ENCODE data around the gene HSPA6. TPM values are rescaled to one million over a fixed set of nuclear protein-coding genes. Genes with fewer than 3 reads are reported as not detected.
"Not testable (repeated sequence)": the region's sequence is repeated elsewhere in the genome, so short reads cannot be mapped to it uniquely, and the experiment has no call there.

Gene HSPA6
- total and polyA plus RNA-seq, 12 donors = 0.13 to 5.6 (median 0.67) TPM

DNA sequence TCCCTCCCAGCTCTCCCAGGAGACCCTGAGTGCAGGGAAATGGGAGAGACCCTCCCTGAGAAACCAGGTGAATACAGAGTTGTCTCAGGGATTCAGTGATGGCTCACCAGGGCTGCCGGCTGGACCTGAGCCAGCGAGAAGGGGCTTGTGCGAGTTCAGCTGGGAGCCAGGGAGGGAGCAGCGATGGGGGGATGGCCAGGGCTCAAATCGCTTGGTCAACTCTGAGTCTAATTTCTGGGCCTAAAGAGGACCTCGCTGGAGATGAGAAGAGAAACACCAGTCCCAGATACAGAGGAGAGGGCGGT, 12.6 kb upstream of the HSPA6 start:
- Histone ChIP-seq H3K9me3 (no peaks in the 10 kb centered on the region), H3K4me3 (no peak overlapping the region), H3K36me3 (peaks cover 0 to 42% (median 0%) of the 10 kb centered on the region in 9 donors), H3K27ac (no peak overlapping the region), H3K4me1 (peaks cover 0 to 29% (median 0%) of the 10 kb centered on the region in 9 donors), H3K27me3 (peaks cover 0 to 16% (median 0%) of the 10 kb centered on the region in 7 donors)
- TF ChIP-seq, protein P1, sequence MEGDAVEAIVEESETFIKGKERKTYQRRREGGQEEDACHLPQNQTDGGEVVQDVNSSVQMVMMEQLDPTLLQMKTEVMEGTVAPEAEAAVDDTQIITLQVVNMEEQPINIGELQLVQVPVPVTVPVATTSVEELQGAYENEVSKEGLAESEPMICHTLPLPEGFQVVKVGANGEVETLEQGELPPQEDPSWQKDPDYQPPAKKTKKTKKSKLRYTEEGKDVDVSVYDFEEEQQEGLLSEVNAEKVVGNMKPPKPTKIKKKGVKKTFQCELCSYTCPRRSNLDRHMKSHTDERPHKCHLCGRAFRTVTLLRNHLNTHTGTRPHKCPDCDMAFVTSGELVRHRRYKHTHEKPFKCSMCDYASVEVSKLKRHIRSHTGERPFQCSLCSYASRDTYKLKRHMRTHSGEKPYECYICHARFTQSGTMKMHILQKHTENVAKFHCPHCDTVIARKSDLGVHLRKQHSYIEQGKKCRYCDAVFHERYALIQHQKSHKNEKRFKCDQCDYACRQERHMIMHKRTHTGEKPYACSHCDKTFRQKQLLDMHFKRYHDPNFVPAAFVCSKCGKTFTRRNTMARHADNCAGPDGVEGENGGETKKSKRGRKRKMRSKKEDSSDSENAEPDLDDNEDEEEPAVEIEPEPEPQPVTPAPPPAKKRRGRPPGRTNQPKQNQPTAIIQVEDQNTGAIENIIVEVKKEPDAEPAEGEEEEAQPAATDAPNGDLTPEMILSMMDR (IDR thresholded peaks at IDR 0.05) = no peak
- WGBS, 2 donors = 84 to 87% methylated on average over 7 of the region's 7 CpGs
- intact Hi-C loops (cut with DNase I) = no loop called here
- ATAC-seq (no peak), DNase-seq (no peak)

DNA sequence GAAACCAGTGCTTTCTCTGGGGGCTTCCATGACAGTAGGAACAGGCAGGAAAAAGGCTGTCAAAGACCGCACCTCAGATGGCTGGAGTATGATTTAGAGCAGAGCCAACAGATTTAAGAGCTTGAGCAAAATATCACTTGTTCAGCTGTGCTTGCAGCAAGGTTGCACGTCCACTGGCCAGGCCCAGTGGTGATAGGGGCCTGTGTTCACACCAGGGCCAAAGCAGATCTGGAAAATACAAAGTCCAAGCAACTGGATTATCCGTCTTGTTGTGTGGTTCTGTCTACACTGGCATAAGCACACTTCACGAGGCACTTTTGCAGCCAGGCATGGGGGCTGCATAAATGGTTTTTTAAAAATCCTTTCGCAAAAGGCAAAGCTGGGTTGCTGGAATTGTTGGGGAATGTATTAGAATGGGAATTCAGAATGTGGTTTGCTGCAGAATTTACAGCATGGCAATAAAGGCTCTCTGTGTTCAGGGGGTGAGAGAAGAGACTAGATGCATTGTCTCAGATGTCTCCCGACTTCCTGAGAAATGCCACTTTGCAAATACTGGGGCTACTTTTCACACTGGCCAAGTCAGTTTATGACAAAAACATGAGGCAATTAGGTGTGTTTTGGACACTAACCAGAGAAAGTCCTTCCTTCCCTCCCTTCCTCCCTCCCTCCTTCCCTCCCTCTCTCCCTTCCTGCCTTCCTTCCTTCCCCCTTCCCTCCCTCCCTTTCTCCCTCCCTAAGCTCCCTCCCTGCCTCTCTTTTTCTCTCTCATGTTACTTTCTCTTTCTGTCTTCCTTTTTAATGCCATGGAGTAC, 11.5 kb upstream of the HSPA6 start:
- Histone ChIP-seq H3K36me3 (peaks cover 0 to 39% (median 0%) of the 10 kb centered on the region in 9 donors), H3K4me1 (peaks cover 0 to 29% (median 0%) of the 10 kb centered on the region in 9 donors)
- H3K4me3 ChIP-seq; H3K9me3 ChIP-seq; DNase-seq; H3K27ac ChIP-seq; H3K27me3 ChIP-seq; intact Hi-C loops (cut with DNase I): not testable (repeated sequence)
- 89 to 90% methylated on average over 5 to 6 of the region's 6 CpGs for WGBS, 2 donors
- peak in 2 of 8 donors; percentile 32 to 47 for ATAC-seq

DNA sequence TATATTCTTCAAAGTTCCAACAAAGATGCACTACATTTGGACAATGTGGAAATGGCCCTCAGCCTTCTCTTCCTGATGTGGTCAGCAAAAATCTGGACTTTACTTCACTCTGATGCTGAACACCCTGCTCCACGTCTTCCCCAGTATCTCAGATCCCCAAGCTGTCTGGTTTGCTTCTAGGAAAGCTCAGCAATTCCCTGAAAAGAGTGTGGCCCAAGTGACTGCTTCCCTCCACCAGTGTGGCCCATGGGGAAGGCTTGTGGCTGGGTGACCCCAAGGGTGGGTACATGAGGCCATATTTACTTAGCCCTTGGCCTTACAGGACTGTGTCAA, 10.9 kb upstream of the HSPA6 start:
- WGBS, 2 donors = 30 to 60% methylated on average over 1 of the region's 1 CpG

DNA sequence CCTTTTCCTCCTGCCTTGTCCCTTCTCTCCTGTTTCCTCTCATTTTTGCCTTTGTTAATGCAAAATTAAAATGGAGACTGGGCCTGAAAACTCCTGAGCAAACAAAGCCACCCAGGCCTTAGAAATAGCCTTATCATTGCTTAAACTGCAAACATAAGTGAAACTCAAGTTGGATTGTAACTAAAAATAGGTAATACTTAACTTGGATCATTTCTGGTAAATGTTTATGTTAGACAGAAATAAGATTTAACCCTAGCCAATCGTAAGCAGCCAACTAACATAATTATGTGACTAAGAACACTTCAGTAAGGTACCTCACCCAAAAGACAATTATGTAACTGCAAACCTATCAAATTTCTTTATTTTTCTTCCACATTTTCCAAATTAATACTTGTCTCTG, 10.4 kb upstream of the HSPA6 start:
- Histone ChIP-seq H3K27ac (peak overlapping the region in 3 of 10 donors; percentile 36 to 61 (median 55)), H3K4me1 (peaks cover 0 to 23% (median 0%) of the 10 kb centered on the region in 9 donors), H3K36me3 (peaks cover 0 to 45% (median 0%) of the 10 kb centered on the region in 9 donors)
- H3K4me3 ChIP-seq; H3K9me3 ChIP-seq; ATAC-seq; intact Hi-C loops (cut with DNase I); H3K27me3 ChIP-seq; DNase-seq: not testable (repeated sequence)
- 89% methylated on average over 1 of the region's 1 CpG for WGBS, 2 donors

More for the DNA sequence above, 10.9 kb upstream of the HSPA6 start:
- DNase-seq; H3K27me3 ChIP-seq; H3K9me3 ChIP-seq; H3K4me3 ChIP-seq; intact Hi-C loops (cut with DNase I): not testable (repeated sequence)
- ATAC-seq = peak in 4 of 8 donors; percentile 26 to 55 (median 46)
- peaks cover 0 to 24% (median 0%) of the 10 kb centered on the region in 9 donors for H3K4me1 ChIP-seq
- H3K27ac ChIP-seq = peak overlapping the region in 3 of 10 donors; percentile 36 to 61 (median 55)
- peaks cover 0 to 44% (median 0%) of the 10 kb centered on the region in 9 donors for H3K36me3 ChIP-seq

DNA sequence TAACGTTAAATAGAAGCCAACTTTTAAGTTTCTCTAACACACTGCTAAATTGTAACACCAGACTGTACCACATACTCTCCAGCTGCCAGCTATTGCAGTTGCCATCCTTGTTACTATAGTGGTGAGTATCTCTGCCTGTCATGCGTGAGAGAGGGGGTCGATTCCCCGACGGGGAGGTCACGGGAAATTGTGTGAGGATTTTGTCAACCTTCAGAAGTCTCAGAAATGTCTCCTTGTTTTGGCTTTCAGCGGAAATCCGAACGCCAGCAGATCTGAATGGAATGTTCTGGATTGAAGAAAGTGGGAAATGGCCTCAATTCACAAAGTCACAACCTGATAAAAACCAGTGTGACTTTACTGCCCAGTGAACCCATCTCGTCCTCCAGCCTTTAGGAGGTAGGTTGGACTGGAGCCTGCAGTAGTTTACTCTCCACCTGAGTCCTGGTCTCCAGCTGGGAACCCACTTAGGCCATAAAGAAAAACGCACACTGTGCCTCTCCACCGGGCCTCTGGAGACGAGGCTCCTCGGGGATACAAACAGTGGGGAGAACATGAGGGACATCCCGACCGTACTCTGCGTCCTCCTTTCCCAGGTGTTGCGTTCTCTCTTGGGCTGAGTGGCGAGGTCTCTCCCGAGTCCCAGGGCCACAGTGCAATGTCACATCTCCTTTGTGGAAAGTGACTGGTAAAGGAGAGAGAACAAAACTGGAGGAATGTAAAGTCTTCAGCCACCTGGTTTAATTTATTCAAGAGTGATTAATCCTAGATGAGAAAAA, 1.1 kb upstream of the HSPA6 start:
- WGBS, 2 donors = 74 to 77% methylated on average over 19 to 20 of the region's 20 CpGs
- Histone ChIP-seq H3K36me3 (peaks cover 0 to 26% (median 0%) of the 10 kb centered on the region in 9 donors), H3K27ac (peak overlapping the region in 2 of 10 donors; percentile 84 to 91), H3K4me3 (peak overlapping the region in 6 of 10 donors; percentile 76 to 89 (median 82))
- intact Hi-C loops (cut with DNase I) = loop anchor here in 1 of 10 donors (5.0 kb wide), 1 partner anchor 89 kb away; no protein-coding TSS in a partner anchor
- H3K27me3 ChIP-seq, H3K4me1 ChIP-seq, DNase-seq, H3K9me3 ChIP-seq: not testable (repeated sequence)
- ATAC-seq = peak in 7 of 8 donors; percentile 3 to 33 (median 16)

DNA sequence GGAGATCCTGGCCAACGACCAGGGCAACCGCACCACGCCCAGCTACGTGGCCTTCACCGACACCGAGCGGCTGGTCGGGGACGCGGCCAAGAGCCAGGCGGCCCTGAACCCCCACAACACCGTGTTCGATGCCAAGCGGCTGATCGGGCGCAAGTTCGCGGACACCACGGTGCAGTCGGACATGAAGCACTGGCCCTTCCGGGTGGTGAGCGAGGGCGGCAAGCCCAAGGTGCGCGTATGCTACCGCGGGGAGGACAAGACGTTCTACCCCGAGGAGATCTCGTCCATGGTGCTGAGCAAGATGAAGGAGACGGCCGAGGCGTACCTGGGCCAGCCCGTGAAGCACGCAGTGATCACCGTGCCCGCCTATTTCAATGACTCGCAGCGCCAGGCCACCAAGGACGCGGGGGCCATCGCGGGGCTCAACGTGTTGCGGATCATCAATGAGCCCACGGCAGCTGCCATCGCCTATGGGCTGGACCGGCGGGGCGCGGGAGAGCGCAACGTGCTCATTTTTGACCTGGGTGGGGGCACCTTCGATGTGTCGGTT, 477 bp downstream of the HSPA6 start:
- Histone ChIP-seq H3K4me3 (peak overlapping the region in 9 of 10 donors; percentile 62 to 89 (median 78)), H3K4me1 (peaks cover 0 to 18% (median 0%) of the 10 kb centered on the region in 9 donors), H3K27ac (peak overlapping the region in 2 of 10 donors; percentile 4 to 79), H3K36me3 (peaks cover 0 to 15% (median 0%) of the 10 kb centered on the region in 9 donors)
- intact Hi-C loops (cut with DNase I) = loop anchor here in 1 of 10 donors (5.0 kb wide), 1 partner anchor 87 kb away; no protein-coding TSS in a partner anchor
- peak; percentile 20 to 68 (median 34) for ATAC-seq
- peak in 1 of 2 donors; percentile 18 for DNase-seq
- not testable (repeated sequence) for H3K27me3 ChIP-seq, H3K9me3 ChIP-seq
- 5 to 8% methylated on average over 30 to 39 of the region's 55 CpGs for WGBS, 2 donors

DNA sequence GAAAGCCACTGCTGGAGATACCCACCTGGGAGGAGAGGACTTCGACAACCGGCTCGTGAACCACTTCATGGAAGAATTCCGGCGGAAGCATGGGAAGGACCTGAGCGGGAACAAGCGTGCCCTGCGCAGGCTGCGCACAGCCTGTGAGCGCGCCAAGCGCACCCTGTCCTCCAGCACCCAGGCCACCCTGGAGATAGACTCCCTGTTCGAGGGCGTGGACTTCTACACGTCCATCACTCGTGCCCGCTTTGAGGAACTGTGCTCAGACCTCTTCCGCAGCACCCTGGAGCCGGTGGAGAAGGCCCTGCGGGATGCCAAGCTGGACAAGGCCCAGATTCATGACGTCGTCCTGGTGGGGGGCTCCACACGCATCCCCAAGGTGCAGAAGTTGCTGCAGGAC, 981 bp downstream of the HSPA6 start:
- ATAC-seq = peak in 3 of 8 donors; percentile 18 to 41 (median 36)

DNA sequence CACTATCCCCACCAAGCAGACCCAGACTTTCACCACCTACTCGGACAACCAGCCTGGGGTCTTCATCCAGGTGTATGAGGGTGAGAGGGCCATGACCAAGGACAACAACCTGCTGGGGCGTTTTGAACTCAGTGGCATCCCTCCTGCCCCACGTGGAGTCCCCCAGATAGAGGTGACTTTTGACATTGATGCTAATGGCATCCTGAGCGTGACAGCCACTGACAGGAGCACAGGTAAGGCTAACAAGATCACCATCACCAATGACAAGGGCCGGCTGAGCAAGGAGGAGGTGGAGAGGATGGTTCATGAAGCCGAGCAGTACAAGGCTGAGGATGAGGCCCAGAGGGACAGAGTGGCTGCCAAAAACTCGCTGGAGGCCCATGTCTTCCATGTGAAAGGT, 1.6 kb downstream of the HSPA6 start:
- H3K27me3 ChIP-seq; H3K4me3 ChIP-seq; H3K27ac ChIP-seq; ATAC-seq; DNase-seq; H3K9me3 ChIP-seq; intact Hi-C loops (cut with DNase I): not testable (repeated sequence)
- Histone ChIP-seq H3K4me1 (peaks cover 0 to 22% (median 0%) of the 10 kb centered on the region in 9 donors), H3K36me3 (peaks cover 0 to 12% (median 0%) of the 10 kb centered on the region in 9 donors)
- 77 to 80% methylated on average over 7 of the region's 7 CpGs for WGBS, 2 donors

More for the DNA sequence above, 981 bp downstream of the HSPA6 start:
- DNase-seq = peak in 1 of 2 donors; percentile 21
- peaks cover 0 to 12% (median 0%) of the 10 kb centered on the region in 9 donors for H3K36me3 ChIP-seq
- intact Hi-C loops (cut with DNase I); H3K27me3 ChIP-seq; H3K9me3 ChIP-seq: not testable (repeated sequence)
- H3K27ac ChIP-seq = peak overlapping the region in 1 of 10 donors; percentile 79
- 37 to 52% methylated on average over 17 of the region's 23 CpGs for WGBS, 2 donors
- peaks cover 0 to 22% (median 0%) of the 10 kb centered on the region in 9 donors for H3K4me1 ChIP-seq
- peak overlapping the region in 8 of 10 donors; percentile 71 to 89 (median 78) for H3K4me3 ChIP-seq

DNA sequence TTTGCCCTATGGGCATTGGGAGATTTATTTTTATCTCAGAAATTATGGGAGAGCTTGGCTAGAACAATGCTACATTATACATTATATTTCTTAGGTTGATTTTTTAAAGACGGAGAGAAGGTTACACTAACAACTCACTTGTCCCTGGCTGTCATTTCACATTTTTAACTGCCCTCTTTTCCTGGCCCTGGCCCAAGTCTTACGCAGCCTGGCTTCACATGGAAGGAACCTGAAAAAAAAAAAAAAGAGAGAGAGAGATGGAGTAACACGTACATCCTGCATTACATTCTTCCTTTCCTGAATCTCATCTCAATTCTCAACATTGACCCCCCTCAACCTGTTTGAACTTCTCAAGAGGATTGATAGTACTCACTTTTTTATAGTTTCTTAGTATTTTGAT, 4.2 kb downstream of the HSPA6 start:
- H3K36me3 ChIP-seq; H3K9me3 ChIP-seq; ATAC-seq; H3K4me3 ChIP-seq; intact Hi-C loops (cut with DNase I); H3K27me3 ChIP-seq: not testable (repeated sequence)
- Histone ChIP-seq H3K27ac (peak overlapping the region in 1 of 10 donors; percentile 40), H3K4me1 (peaks cover 0 to 43% (median 6%) of the 10 kb centered on the region in 9 donors)
- 15 to 27% methylated on average over 3 of the region's 3 CpGs for WGBS, 2 donors
- peak; percentile 27 to 41 for DNase-seq
